Measurements from ENCODE around the gene RAB7A.

DNA sequence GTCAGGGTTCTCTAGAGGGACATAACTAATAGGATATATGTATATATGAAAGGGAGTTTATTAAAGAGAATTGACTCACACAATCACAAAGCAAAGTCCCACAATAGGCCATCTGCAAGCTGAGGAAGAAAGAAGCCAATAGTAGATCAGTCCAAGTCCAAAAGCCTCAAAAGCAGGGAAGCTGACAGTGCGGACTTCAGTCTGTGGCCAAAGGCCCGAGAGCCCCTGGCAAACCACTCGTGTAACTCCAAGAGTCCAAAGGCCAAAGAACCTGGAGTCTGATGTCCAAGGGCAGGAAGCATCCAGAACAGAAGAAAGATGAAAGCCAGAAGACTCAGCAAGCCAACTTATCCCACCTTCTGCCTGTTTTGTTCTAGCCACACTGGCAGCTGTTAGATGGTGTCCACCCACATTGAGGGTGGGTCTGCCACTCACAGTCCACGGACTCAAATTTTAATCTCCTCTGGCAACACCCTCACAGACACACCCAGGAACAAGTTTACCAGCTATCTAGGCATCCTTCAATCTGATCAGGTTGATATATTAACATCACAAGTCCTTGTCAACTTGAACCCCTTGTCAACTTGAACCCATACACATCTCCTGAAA lies 99.2 kb downstream of the RAB7A start:
- no peak for TF ChIP-seq CTCF (conservative IDR thresholded peaks at IDR 0.05 in 1 of 2, IDR thresholded peaks at IDR 0.05 in 1 of 2; ENCODE audit: low read depth in 1 of 2, low read length in 2 of 2)
- no peak for TF ChIP-seq EZH2 (IDR thresholded peaks at IDR 0.05; ENCODE audit: low read length, missing control alignments)

Measured in fibroblast of lung (primary cell).